ENCODE measurements around the gene ZNF581. TPM values are rescaled to one million over a fixed set of nuclear protein-coding genes. Genes with fewer than 3 reads are reported as not detected.

Gene ZNF581
- total RNA-seq, 1 experiment from 2014 or later: 65.1 TPM

GRCh38 chr19:55667511-55667910 lies 24.1 kb downstream of the ZNF581 start:
- Histone ChIP-seq H3K4me1 (ENCODE audit: insufficient read depth, low read length) (no peaks in the 10 kb centered on the region), H2AK5ac (ENCODE audit: insufficient read length, low read length) (no peak overlapping the region), H2BK15ac (ENCODE audit: low read depth, low read length) (no peak overlapping the region), H3K23ac (ENCODE audit: insufficient read length, low read depth, low read length) (no peak overlapping the region), H4K91ac (ENCODE audit: insufficient read length, low read depth, low read length) (no peak overlapping the region), H3K14ac (ENCODE audit: insufficient read depth, low read length) (no peak overlapping the region), H3K27ac (ENCODE audit: insufficient read length, low read depth, low read length) (no peak overlapping the region), H3K4ac (ENCODE audit: low read depth, low read length) (no peak overlapping the region), H2BK20ac (ENCODE audit: low read depth, low read length, poor library complexity, severe bottlenecking) (no peak overlapping the region), H3K79me2 (ENCODE audit: insufficient read depth, low read length) (peaks cover 9% of the 10 kb centered on the region; the same call in 1 of the 2 replicates), H2BK5ac (ENCODE audit: insufficient read length, low read length) (no peak overlapping the region), H2BK120ac (ENCODE audit: low read depth, low read length, poor library complexity, severe bottlenecking) (no peak overlapping the region), H4K8ac (replicated peaks; ENCODE audit: insufficient read length, low read depth, low read length) (no peak overlapping the region), H3K9me3 (ENCODE audit: control insufficient read depth, low read depth, low read length) (no peaks in the 10 kb centered on the region), H3K9ac (ENCODE audit: extremely low read depth, insufficient read length, low read length) (no peak overlapping the region), H3K79me1 (ENCODE audit: insufficient read depth, low read depth, low read length, poor library complexity, severe bottlenecking) (no peaks in the 10 kb centered on the region), H2BK12ac (ENCODE audit: insufficient read length, low read depth, low read length) (no peak overlapping the region), H4K5ac (ENCODE audit: insufficient read length, low read depth, low read length) (no peak overlapping the region), H3K18ac (ENCODE audit: insufficient read length, low read depth, low read length) (no peak overlapping the region), H4K20me1 (ENCODE audit: control insufficient read depth, insufficient read depth, insufficient read length) (no peaks in the 10 kb centered on the region), H3K56ac (ENCODE audit: insufficient read length, low read depth, low read length) (no peak overlapping the region), H3K4me2 (ENCODE audit: insufficient read depth, insufficient read length, low read length) (no peak overlapping the region), H2AFZ (ENCODE audit: low read length) (no peak overlapping the region), H3K27me3 (ENCODE audit: insufficient read depth, low read length) (no peaks in the 10 kb centered on the region), H3K23me2 (ENCODE audit: insufficient read length, low read depth, low read length, poor library complexity, severe bottlenecking) (no peaks in the 10 kb centered on the region), H3T11ph (ENCODE audit: low read length) (no peak overlapping the region)
- H3K36me3 Mint-ChIP-seq (ENCODE audit: insufficient read depth in 1 of 3, low read depth in 3 of 3): peaks cover 72 to 92% (median 84%) of the 10 kb centered on the region in 3 experiments
- H3K27me3 Mint-ChIP-seq (ENCODE audit: low read depth): no peaks in the 10 kb centered on the region
- H3K4me1 Mint-ChIP-seq: peaks cover 17 to 20% of the 10 kb centered on the region in 2 experiments
- no CpG with 5 or more reads among the region's 12 CpGs for WGBS (ENCODE audit: extremely low coverage, insufficient read length, low lambda C conversion rate)
- no peak for TF ChIP-seq CTCF (conservative IDR thresholded peaks at IDR 0.05)
- no peak for DNase-seq
- H3K4me3 Mint-ChIP-seq: no peak overlapping the region
- peak overlapping the region in 2 of 3 experiments; percentile 53 to 61; a peak in 1 of 7 replicates for H3K27ac Mint-ChIP-seq
- no peaks in the 10 kb centered on the region for H3K9me3 Mint-ChIP-seq

Measured in H9 (cell line).